NK-92 (cell line): Measurements from ENCODE around the gene FUS.
"Not testable (repeated sequence)": the region's sequence is repeated elsewhere in the genome, so short reads cannot be mapped to it uniquely, and the experiment has no call there.

ENCODE experiments used
- DNase-seq: peaks from one replicate; lab custom pipeline; 2025; ENCODE audit not compliant: unreplicated experiment; lab: John Stamatoyannopoulos, UW

FUS gene

DNA sequence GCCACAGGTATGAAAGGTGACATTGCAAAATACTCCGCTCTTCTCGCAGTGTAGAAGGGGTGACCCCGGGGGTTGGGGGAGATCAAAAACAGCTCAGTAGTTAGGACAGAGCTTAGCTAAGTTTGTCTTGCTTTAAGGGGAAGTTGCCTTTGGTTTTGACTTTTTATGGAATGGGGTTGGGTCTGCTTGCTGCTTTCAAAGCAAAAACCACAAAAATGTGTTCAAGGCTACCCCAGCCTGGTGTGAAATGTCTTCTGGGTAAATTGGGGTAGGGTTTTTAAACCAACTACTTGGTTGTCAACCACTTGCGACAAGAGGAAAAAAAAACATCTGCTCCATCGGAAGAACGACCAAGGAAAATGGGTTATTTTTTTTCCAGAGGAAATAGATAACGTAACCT is 6.2 kb downstream of the FUS start:
- DNase-seq, result no peak

DNA sequence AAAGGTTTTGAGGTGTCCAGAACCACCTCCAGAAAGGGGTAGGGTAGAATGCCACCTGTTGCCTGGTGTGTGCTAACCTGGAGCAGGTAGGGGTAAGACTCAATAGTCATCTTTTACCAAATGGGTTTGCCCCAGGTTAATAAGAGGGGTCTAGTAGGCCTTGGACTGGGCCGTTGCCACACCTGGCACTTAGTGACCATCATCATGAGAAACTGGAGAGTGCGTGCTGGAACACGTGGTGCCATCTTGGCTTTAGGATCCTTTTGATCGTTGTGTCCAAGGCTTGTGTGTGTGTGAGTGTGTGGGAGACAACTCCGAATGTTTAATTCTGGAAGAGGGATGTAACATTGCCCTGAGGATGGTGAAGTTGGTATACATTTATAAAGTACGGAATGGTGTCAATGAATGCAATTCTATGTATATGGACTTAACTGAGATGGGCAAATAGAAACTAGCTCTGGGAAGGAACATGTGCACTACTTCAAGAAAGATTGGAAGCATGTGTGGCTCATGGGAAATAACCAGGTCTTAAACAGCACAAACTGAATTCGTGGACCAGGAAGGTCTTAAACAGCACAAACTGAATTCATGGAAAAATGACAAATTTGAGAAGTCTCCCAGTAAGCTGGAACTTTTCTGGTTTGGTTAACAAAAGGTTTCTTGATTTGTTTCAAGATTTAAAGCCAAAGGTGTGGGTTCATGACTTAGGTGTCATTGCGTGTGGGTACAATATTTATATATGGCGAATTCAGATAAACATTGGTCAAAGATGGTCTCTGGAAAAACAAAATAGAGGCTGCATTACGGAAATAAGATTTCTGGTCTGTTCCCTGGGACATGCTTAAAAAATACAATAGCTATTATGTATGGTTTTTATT is 7.2 kb downstream of the FUS start:
- no peak for DNase-seq

DNA sequence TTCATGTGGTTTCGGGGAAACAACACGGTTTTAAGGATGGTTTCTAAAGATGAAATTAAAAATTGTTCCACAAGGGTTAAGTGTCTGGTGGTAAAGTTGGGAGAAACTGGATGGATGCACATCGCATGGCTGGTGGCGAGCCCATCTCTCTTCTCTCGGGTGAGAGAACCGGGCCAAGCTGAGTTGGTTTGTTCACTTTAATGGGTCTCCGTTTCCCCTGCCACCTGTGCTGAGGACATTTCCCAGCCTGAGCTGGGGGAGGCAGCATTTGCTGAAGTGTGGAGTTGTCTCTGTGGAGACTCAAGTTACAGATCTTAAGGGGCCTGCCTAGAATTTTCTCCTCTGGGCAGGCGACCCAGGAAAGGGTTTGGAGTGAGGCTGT is 7.9 kb downstream of the FUS start:
- no peak for DNase-seq

DNA sequence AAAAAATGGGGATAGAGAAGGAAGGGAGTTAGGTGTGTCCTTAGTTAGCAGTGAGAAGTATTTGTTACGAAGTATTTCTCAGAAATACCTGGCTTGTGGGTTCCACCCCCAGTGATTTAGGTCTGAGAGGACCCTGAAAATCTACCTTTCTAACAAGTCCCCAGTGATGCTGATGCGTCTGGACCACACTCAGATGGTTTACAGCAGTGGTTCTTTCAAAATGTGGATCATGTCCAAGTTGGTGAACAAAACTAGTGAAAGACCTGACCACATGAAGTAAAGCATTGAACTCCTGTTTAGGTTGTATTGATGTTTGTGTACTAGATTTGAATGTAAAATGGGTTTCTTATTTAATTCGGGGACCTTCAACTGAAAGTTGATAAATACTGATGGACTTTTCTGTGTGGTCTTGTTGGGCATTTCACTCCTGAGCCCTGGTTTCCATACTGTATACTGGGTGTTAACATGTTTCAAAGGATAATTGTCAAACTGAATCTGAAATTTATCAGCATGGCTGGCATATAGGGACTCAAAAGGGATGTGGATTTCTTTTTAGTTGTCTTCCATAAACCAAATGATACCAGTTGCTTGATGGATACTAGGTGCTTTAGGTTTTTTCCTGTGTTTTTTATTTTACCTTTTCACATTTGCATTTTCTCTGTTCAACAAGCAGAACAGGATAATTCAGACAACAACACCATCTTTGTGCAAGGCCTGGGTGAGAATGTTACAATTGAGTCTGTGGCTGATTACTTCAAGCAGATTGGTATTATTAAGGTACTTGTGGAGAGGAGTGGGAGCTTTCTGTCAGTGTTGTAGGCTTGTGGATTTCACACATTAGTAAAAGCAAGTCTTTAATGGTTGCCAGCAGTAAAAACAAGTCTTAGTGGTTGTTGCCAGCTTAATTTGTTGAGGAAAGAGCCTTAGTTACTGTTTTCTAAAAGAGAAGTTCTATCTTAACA is 8.8 kb downstream of the FUS start:
- no peak for DNase-seq

DNA sequence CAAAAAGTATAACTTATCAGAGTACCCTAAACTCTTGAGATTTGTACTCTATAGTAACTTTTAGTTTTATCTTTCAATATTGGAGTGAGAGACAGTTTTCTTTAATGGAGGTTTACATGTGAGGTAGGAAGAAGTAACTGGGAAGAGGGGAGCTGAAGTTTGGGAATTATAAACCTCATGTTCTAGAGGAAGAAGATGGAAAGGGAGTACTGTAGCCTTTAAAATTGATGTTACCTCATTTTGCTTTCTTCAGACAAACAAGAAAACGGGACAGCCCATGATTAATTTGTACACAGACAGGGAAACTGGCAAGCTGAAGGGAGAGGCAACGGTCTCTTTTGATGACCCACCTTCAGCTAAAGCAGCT is 9.5 kb downstream of the FUS start:
- no peak for DNase-seq

DNA sequence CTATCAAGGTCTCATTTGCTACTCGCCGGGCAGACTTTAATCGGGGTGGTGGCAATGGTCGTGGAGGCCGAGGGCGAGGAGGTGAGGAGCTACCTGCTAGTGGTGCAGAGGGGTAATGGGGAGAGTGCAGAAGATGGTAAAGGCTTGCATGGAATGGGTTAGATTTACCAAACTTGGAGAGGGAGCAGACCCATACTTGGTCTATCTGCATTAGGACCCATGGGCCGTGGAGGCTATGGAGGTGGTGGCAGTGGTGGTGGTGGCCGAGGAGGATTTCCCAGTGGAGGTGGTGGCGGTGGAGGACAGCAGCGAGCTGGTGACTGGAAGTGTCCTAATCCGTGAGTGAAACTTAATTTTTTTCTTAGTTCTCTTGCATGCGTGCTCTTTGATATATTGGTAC is 10.1 kb downstream of the FUS start:
- DNase-seq, result no peak

- DNase-seq, result no peak
These were observed 11.0 kb downstream of the FUS start for GRCh38 chr16:31190818-31191444.

DNA sequence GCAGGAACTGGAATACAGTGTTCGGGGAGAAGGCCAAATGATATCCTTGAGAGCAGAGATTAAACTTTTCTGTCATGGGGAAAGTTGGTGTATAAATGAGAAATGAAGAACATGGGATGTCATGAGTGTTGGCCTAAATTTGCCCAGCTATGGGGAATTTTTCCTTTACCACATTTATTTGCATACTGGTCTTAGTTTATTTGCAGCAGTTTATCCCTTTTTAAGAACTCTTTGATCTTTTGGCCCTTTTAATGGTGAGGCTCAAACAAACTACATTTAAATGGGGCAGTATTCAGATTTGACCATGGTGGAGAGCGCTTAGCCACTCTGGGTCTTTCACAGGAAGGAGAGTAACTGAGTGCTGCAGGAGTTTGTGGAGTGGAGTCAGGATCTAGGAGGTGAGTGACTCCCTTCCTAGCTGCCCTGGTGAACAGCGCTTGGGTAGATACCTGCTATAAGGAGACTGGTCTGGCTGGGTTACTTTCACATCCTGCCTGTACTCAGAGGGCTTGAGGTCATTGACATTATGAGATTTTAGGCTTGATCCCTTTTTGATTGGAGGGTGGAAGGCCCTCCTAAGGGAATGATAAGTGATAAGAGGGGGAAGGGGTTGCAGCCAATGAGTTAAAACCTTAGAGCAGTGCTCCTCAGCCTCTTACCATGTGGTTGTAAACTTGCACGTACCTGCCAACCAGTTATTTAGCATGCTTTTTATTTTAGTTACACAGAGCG is 11.9 kb downstream of the FUS start:
- no peak for DNase-seq

DNA sequence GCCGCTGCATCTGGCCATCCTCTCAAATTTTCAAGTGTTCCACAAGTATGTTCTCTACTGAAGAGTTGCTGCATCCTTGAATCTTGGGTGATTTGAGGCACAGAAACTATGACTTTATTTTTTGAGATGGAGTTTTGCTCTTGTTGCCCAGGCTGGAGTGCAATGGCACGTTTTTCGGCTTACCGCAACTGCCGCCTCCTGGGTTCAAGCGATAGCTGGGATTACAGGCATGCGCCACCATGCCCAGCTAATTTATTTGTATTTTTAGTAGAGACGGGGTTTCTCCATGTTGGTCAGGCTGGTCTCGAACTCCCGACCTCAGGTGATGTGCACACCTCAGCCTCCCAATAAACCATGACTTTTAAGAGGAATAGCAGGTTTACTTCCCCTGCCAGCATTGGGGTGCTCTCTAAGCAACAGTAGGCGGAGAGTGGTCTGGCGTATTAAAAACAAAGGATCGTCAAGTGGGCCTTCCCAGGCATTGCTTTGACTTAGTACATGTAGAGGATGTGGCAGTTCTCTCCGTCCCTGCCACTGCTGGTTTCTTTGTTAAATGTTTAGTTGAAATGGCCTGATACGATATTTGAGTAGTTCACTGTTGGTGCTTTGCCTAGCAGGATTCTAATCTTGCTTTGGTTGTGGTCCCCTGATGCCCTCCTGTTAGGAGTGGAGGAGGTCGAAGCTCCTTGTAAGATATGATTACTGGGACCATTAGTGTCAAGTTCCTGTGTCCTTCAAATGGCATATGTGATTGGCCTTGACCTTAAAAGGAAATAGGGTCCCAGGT is 13.1 kb downstream of the FUS start:
- DNase-seq, result no peak

DNA sequence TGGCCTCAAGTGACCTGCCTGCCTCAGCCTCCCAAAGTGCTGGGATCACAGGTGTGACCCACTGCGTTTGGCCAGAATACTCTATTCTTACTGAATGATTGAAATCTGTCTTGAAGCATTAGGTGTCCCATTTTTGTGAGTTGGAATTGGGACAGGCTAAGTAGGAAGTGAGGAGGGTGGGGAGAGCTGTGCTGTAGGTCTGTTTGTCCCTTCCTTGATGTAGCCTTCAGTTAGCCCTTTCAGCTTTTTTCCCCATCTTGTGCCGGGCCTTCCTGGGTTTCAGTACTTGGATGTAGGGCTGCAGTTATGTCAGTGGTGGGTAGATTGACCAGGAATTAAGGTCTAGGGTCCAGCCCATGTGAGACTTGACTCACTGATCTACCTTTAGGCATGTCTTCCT is 13.9 kb downstream of the FUS start:
- DNase-seq, result no peak

DNA sequence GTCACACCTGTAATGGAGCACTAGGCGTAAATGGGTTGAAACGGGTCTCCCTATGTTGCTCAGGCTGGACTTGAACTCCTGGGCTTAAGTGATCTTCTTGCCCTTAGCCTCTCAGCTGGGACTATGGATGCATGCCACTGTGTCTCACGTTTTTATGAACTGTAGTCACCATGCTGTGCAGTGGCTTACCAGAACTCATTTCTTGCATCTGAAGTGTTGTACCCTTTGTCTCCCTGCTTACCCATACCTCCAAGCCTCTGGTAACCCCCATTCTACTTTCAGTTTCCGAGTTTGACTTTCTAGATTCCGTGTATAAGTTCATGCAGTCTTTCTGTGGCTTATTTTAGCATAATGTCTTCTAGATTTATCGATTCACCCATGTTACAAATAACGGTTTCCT is 15.0 kb downstream of the FUS start:
- no peak for DNase-seq

DNA sequence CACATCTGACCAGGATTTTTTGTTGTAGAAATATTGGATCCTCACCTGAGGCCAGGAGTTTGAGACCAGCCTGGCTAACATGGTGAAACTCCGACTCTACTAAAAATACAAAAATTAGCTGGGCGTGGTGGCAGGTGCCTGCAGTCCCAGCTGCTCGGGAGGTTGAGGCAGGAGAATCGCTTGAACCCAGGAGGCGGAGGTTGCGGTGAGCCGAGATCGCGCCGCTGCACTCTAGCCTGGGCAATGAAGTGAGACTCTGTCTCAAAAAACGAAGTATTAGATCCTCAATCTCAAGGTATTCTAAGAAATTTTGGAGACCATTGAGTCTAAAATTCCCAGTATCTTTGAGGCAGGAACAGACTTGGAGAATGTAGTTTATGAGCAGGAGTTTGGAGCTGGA is 15.9 kb downstream of the FUS start:
- DNase-seq, result not testable (repeated sequence)

GRCh38 chr16:31196324-31197088 is 16.6 kb downstream of the FUS start:
- no peak for DNase-seq

GRCh38 chr16:31198207-31198882 is 18.4 kb downstream of the FUS start:
- no peak for DNase-seq

DNA sequence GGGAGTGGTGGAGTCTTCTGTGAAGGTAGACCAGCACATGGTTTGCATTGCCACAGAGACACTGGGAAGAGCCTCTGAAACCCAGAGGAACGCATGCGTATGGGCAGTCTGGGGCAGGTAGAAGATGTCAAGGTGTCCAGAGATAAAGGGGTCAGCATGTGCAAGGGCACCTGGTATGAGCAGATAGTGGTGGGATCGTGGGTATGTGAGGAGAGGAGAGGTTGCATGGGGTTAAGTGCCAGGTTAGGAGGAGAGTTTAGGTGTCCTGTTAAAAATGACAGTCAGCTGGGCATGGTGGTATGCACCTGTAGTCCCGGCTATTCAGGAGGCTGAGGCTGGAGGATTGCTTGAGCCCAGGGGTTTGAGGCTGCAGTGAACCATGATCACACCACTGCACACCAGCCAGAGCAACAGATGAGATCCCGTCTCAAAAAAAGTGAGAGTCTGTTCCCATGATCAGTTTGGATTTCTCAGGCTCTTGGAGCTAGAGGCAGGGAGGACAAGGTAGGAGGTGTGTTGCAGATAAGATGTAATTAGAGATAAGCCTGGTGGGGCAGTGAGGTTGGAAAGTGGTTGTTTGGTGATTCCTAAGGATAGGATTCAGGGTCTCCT is 19.6 kb downstream of the FUS start:
- DNase-seq, result no peak

GRCh38 chr16:31200111-31200510 is 20.2 kb downstream of the FUS start:
- not testable (repeated sequence) for DNase-seq

GRCh38 chr16:31200821-31201568 is 21.1 kb downstream of the FUS start:
- no peak for DNase-seq
